Measurements from ENCODE around the gene CCDC136.

DNA sequence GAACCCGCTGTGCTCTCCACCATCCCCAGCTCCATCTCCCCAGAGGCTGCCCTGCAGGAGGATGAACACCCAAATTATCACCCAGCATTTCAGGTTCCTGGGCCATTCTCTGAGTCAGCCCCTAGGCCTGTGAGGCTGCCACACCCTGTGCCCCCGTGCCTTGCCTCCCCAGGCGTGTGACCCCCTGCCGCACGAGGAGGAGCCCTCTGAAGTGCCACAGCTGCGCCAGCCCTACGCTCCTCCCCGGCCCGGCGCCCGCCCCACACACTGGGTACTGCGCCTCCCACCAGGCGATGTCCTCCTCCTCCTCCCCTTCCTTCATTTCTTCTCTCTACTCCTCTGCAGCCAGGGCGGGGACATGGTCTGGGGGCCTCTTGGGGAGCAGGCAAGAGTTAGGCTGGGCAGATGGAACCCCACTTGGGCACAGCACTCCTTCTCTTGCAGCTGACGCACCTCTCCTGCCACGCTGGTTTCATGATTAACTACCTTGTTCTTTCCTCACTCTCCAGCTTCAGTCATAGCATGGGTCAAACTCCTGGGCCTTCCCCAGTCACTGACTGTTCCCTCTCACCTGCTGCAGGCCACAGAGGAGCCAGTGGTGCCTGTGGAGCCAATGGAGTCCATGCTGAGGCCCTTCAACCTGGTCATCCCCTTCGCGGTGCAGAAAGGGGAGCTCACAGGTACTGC lies 58.2 kb downstream of the CCDC136 start:
- TF ChIP-seq, protein P1, sequence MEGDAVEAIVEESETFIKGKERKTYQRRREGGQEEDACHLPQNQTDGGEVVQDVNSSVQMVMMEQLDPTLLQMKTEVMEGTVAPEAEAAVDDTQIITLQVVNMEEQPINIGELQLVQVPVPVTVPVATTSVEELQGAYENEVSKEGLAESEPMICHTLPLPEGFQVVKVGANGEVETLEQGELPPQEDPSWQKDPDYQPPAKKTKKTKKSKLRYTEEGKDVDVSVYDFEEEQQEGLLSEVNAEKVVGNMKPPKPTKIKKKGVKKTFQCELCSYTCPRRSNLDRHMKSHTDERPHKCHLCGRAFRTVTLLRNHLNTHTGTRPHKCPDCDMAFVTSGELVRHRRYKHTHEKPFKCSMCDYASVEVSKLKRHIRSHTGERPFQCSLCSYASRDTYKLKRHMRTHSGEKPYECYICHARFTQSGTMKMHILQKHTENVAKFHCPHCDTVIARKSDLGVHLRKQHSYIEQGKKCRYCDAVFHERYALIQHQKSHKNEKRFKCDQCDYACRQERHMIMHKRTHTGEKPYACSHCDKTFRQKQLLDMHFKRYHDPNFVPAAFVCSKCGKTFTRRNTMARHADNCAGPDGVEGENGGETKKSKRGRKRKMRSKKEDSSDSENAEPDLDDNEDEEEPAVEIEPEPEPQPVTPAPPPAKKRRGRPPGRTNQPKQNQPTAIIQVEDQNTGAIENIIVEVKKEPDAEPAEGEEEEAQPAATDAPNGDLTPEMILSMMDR (IDR thresholded peaks at IDR 0.05) = no peak
- no peak for TF ChIP-seq ZFX (IDR thresholded peaks at IDR 0.05; ENCODE audit: borderline replicate concordance)

All from 22Rv1 (cell line).